K562 (cell line): ENCODE data around the gene C11orf65. TPM values are rescaled to one million over a fixed set of nuclear protein-coding genes. Genes with fewer than 3 reads are reported as not detected.

Experiments used
- BHLHE40 ChIP-seq: IDR thresholded peaks from 2 replicates; pipeline ENCODE4 v1.6.1; 2011; ENCODE audit warnings: low read length, improper control_type of control experiment
- CBFA2T2 ChIP-seq: fragments of 450-650 bp; conservative IDR thresholded peaks from 2 replicates; pipeline ENCODE4 v1.6.1; 2017; ENCODE audit warnings: mild to moderate bottlenecking
- E2F8 ChIP-seq: fragments of 450-650 bp; IDR thresholded peaks from 2 replicates; pipeline ENCODE4 v1.7.1; 2018; ENCODE audit warnings: mild to moderate bottlenecking, low read depth; ENCODE audit not compliant: partially characterized antibody
- EGR1 ChIP-seq: fragments of 450-650 bp; conservative IDR thresholded peaks from 2 replicates; pipeline ENCODE4 v1.6.1; 2017; ENCODE audit warnings: mild to moderate bottlenecking
- HLTF ChIP-seq: fragments of 450-650 bp; IDR thresholded peaks from 2 replicates; pipeline ENCODE4 v1.6.1; 2016
- KDM5B ChIP-seq: fragments of 200-600 bp; sonication (generic); IDR thresholded peaks from 2 replicates; pipeline ENCODE4 v1.6.1; 2012; ENCODE audit warnings: low read depth, mild to moderate bottlenecking, moderate library complexity, low read length, control low read depth, inconsistent platforms; ENCODE audit not compliant: insufficient replicate concordance
- MGA ChIP-seq: fragments of 450-650 bp; IDR thresholded peaks from 2 replicates; pipeline ENCODE4 v1.6.1; 2016; ENCODE audit warnings: mild to moderate bottlenecking, moderate library complexity
- TRIM24 ChIP-seq, 2 experiments: fragments of 450-650 bp; IDR thresholded peaks; 2 replicates each; pipeline ENCODE4 v1.6.1; 2016
- ZBTB5 ChIP-seq: fragments of 450-650 bp; IDR thresholded peaks from 2 replicates; pipeline ENCODE4 v1.6.1; 2017; ENCODE audit warnings: antibody characterized with exemption
- ZNF146 ChIP-seq: IDR thresholded peaks from one replicate; pipeline ENCODE4 v1.6.1; 2018; ENCODE audit warnings: missing compliant biosample characterization; ENCODE audit not compliant: unreplicated experiment
- ZNF184 ChIP-seq: sonication (generic); formaldehyde crosslinking; IDR thresholded peaks from 2 replicates; pipeline ENCODE4 v1.5.0; 2020; ENCODE audit warnings: missing genetic modification reagents
- ZNF316 ChIP-seq: fragments of 450-650 bp; IDR thresholded peaks from 2 replicates; pipeline ENCODE4 v1.6.1; 2016
- ZNF507 ChIP-seq: conservative IDR thresholded peaks from 2 replicates; pipeline ENCODE4 v1.6.1; 2017; ENCODE audit warnings: missing genetic modification characterization, missing compliant biosample characterization
- ZNF695 ChIP-seq: fragments of 450-650 bp; formaldehyde crosslinking; IDR thresholded peaks from 2 replicates; pipeline ENCODE4 v1.4.0; 2020; ENCODE audit warnings: mild to moderate bottlenecking, moderate library complexity
- polyA plus RNA-seq, 8 experiments: library from polyadenylated mRNA; depleted of rRNA in 4 of 8; stranded (reverse) in 5 of 8; unstranded in 3 of 8; fragments of >200 nt; fragmentation: Nextera tagmentation in 2 of 8; fragmentation: Illumina TruSeq in 1 of 8; extraction: Ambion mirVana in 2 of 8; extraction: Trizol in 1 of 8; gene quantifications; 2 replicates each; pipeline versions ENCODE4 v1.2.1 to v1.2.3, GENCODE V29; 2011 to 2014; ENCODE audit warnings: inconsistent platforms in 1 of 8, missing spikeins in 1 of 8
- total RNA-seq, 7 experiments: library from RNA; depleted of rRNA in 6 of 7; stranded (reverse); fragments of >200 nt in 6 of 7; fragmentation: Illumina TruSeq in 2 of 7; extraction: Trizol in 2 of 7; gene quantifications; 2 replicates each; pipeline versions ENCODE4 v1.2.1 to v1.2.3, GENCODE V29; 2011 to 2021; ENCODE audit warnings: low replicate concordance in 1 of 7

The C11orf65 gene
- total and polyA plus RNA-seq, 9 of the 15 experiments (the other 6 are each of a cell fraction or from before 2014, with no cell fraction given) = 1.0 to 2.1 (median 1.2) TPM

GRCh38 chr11:108340973-108341372, 126.4 kb downstream of the C11orf65 start (continued):
- TF ChIP-seq MGA (no peak), TRIM24 (IDR thresholded peaks at IDR 0.05) (peak in 1 of 2 experiments; percentile 60; a peak in 2 of 4 replicates), EGR1 (no peak), CBFA2T2 (peak; percentile 43), BHLHE40 (no peak), E2F8 (no peak), ZNF184 (CRISPR knock-in tag) (no peak), KDM5B (no peak), ZNF507 (tag) (no peak), ZBTB5 (no peak), ZNF316 (peak; percentile 54), HLTF (no peak), ZNF146 (CRISPR knock-in tag) (no peak), ZNF695 (CRISPR knock-in tag) (no peak)
